Pancreas (tissue), 10 donors: ENCODE measurements around the gene VPS26C. TPM values are rescaled to one million over a fixed set of nuclear protein-coding genes. Genes with fewer than 3 reads are reported as not detected.

ENCODE experiments used
- ATAC-seq, 4 donors: fragments of 200-7000 bp; cut with Tn5 transposase; one replicate each; pipeline versions ENCODE4 v1.8.0 to v1.9.1; 2020; ENCODE audit warnings: mild to moderate bottlenecking in 4 of 4, moderate library complexity in 4 of 4
- DNase-seq, 6 donors: peaks; one replicate each; pipeline ENCODE4 v3.0.0-alpha.2; 2020
- FAIRE-seq: peaks from 2 replicates; lab custom pipeline; 2012; peaks lifted over from hg19 to GRCh38; lab: Jason Lieb, UNC
- H3K27ac ChIP-seq, 4 donors: fragments of 200-600 bp; sonication (generic); 1 replicate in 3 of 4; 2 replicates in 1 of 4; pipeline versions ENCODE4 v1.5.0 to v1.8.0; 2020
- H3K27me3 ChIP-seq, 4 donors: fragments of 200-600 bp; one replicate each; pipeline ENCODE4 v1.8.0; 2021
- H3K36me3 ChIP-seq, 3 donors: fragments of 200-600 bp; sonication (generic) in 1 of 3; one replicate each; pipeline versions ENCODE4 v1.5.0 to v1.8.0; 2020 to 2021
- H3K4me1 ChIP-seq, 3 donors: fragments of 200-600 bp; one replicate each; pipeline ENCODE4 v1.8.0; 2021
- H3K4me3 ChIP-seq, 4 donors: fragments of 200-600 bp; sonication (generic) in 2 of 4; one replicate each; pipeline versions ENCODE4 v1.5.0 to v1.8.0; 2020 to 2021
- H3K9me3 ChIP-seq, 4 donors: fragments of 200-600 bp; one replicate each; pipeline ENCODE4 v1.8.0; 2021
- CTCF ChIP-seq, 4 donors: fragments of 200-600 bp; sonication (generic) in 3 of 4; IDR thresholded peaks; one replicate each; pipeline versions ENCODE4 v1.5.0 to v1.8.0; 2021; ENCODE audit warnings: antibody characterized with exemption in 4 of 4
- WGBS, 2 donors: extraction: QIAGEN DNeasy Blood & Tissue Kit; methylation state at CpG; one replicate each; pipeline ENCODE4 v1.1.7; 2013; 5-methylcytosine and 5-hydroxymethylcytosine counted together
- intact Hi-C, 3 donors: fragments of 100-400 bp; cut with DNase I; formaldehyde crosslinking; loops; one replicate each; pipeline versions ENCODE4 v1.11.1 to v1.14.2; 2022
- polyA plus RNA-seq, 2 donors: library from polyadenylated mRNA; stranded (reverse); fragments of 200-250 nt; gene quantifications; one replicate each; pipeline ENCODE4 v1.2.3, GENCODE V29; 2013
- total RNA-seq, 6 donors: library from RNA; stranded (reverse); fragmentation: NEBNext Ultra II Directional in 4 of 6; extraction: Animal tissue kit (Norgen Biotek cat#: 25700) in 4 of 6; gene quantifications; one replicate each; pipeline versions ENCODE4 v1.2.1 to v1.2.4, GENCODE V29; 2021 to 2023
- donor health status: healthy with polysubstance abuse.
- donor health status: DM: no; HTN: no; CAD: no; lungs with moderate emphysema.
- donor health status: DM: no; HTN: no; CAD: no.
- donor health status: control.
- donor health status: control.
- donor health status: Bipolar disorder and iron deficiency.
- donor health status: DM: yes; HTN: yes; CAD: no.
- donor health status: DM: no; HTN: no; CAD: no.
- donor health status: DM: no; HTN: no; CAD: no.
- donor health status: DM: yes; HTN: yes; CAD: no.

The VPS26C gene
- total and polyA plus RNA-seq, 8 donors = 8.5 to 29.9 (median 21.0) TPM

- intact Hi-C loops = no loop called here
- Histone ChIP-seq H3K4me1 (no peaks in the 10 kb centered on the region), H3K27me3 (no peaks in the 10 kb centered on the region), H3K4me3 (no peak overlapping the region), H3K27ac (no peak overlapping the region), H3K9me3 (no peaks in the 10 kb centered on the region), H3K36me3 (no peaks in the 10 kb centered on the region)
- 70 to 76% methylated on average over 7 of the region's 7 CpGs for WGBS, 2 donors
- DNase-seq (no peak), ATAC-seq (no peak), FAIRE-seq (no peak)
- no peak for TF ChIP-seq CTCF (IDR thresholded peaks at IDR 0.05)
Observed at GRCh38 chr21:37278199-37278598, 11.1 kb upstream of the VPS26C start.

- H3K27me3 ChIP-seq = no peaks in the 10 kb centered on the region
- no peaks in the 10 kb centered on the region for H3K36me3 ChIP-seq
- FAIRE-seq (no peak), DNase-seq (no peak), ATAC-seq (no peak)
- no peak overlapping the region for H3K4me3 ChIP-seq
- no peak for TF ChIP-seq CTCF (IDR thresholded peaks at IDR 0.05)
- H3K27ac ChIP-seq = no peak overlapping the region
- intact Hi-C loops = no loop called here
- no peaks in the 10 kb centered on the region for H3K9me3 ChIP-seq
- 72 to 77% methylated on average over 3 of the region's 3 CpGs for WGBS, 2 donors
- H3K4me1 ChIP-seq = no peaks in the 10 kb centered on the region
Observed at GRCh38 chr21:37276377-37276776, 9.2 kb upstream of the VPS26C start.

- intact Hi-C loops = no loop called here
- TF ChIP-seq CTCF (IDR thresholded peaks at IDR 0.05) = no peak
- no peak for DNase-seq
- Histone ChIP-seq H3K4me1 (no peaks in the 10 kb centered on the region), H3K36me3 (no peaks in the 10 kb centered on the region), H3K9me3 (no peaks in the 10 kb centered on the region), H3K4me3 (no peak overlapping the region), H3K27me3 (no peaks in the 10 kb centered on the region), H3K27ac (no peak overlapping the region)
- WGBS, 2 donors = 41 to 49% methylated on average over 9 of the region's 9 CpGs
- FAIRE-seq = no peak
- ATAC-seq = no peak
Observed at GRCh38 chr21:37273911-37274690, 7.0 kb upstream of the VPS26C start.

GRCh38 chr21:37273440-37273839 is 6.3 kb upstream of the VPS26C start:
- no peak for FAIRE-seq
- intact Hi-C loops = no loop called here
- no peaks in the 10 kb centered on the region for H3K36me3 ChIP-seq
- peaks cover 0 to 4% (median 0%) of the 10 kb centered on the region in 3 donors for H3K4me1 ChIP-seq
- no peak for TF ChIP-seq CTCF (IDR thresholded peaks at IDR 0.05)
- no peaks in the 10 kb centered on the region for H3K9me3 ChIP-seq
- H3K4me3 ChIP-seq = no peak overlapping the region
- ATAC-seq = no peak
- WGBS, 2 donors = 46 to 82% methylated on average over 1 of the region's 1 CpG
- no peak overlapping the region for H3K27ac ChIP-seq
- no peaks in the 10 kb centered on the region for H3K27me3 ChIP-seq
- DNase-seq = no peak

GRCh38 chr21:37272897-37273296 is 5.8 kb upstream of the VPS26C start:
- Histone ChIP-seq H3K4me1 (peaks cover 0 to 7% (median 0%) of the 10 kb centered on the region in 3 donors), H3K9me3 (no peaks in the 10 kb centered on the region), H3K27ac (no peak overlapping the region), H3K36me3 (no peaks in the 10 kb centered on the region), H3K4me3 (no peak overlapping the region), H3K27me3 (no peaks in the 10 kb centered on the region)
- ATAC-seq (no peak), DNase-seq (no peak), FAIRE-seq (peak; percentile 96)
- no peak for TF ChIP-seq CTCF (IDR thresholded peaks at IDR 0.05)
- intact Hi-C loops = no loop called here
- whole genome bisulfite sequencing, 2 donors = 89 to 94% methylated on average over 6 of the region's 6 CpGs
